Peyer's patch (tissue), 4 donors: ENCODE data around the gene CWC25. TPM values are rescaled to one million over a fixed set of nuclear protein-coding genes. Genes with fewer than 3 reads are reported as not detected.
"Not testable (repeated sequence)": the region's sequence is repeated elsewhere in the genome, so short reads cannot be mapped to it uniquely, and the experiment has no call there.

Experiments used
- DNase-seq, 3 donors: peaks; one replicate each; pipeline ENCODE4 v3.0.0-alpha.2; 2017 to 2019
- H3K27ac ChIP-seq, 4 donors: fragments of 200-600 bp; sonication (generic); one replicate each; pipeline ENCODE4 v1.5.1; 2016 to 2019
- H3K27me3 ChIP-seq, 2 donors: fragments of 200-600 bp; sonication (generic); one replicate each; pipeline ENCODE4 v1.5.1; 2019
- H3K36me3 ChIP-seq, 3 donors: fragments of 200-600 bp; sonication (generic); one replicate each; pipeline ENCODE4 v1.5.1; 2016 to 2019
- H3K4me1 ChIP-seq, 4 donors: fragments of 200-600 bp; sonication (generic); one replicate each; pipeline ENCODE4 v1.5.1; 2016 to 2019
- H3K4me3 ChIP-seq, 4 donors: fragments of 200-600 bp; sonication (generic); 1 replicate in 3 of 4; 2 replicates in 1 of 4; pipeline ENCODE4 v1.5.1; 2016 to 2019; ENCODE audit warnings: mild to moderate bottlenecking in 1 of 4
- H3K9me3 ChIP-seq, 4 donors: fragments of 200-600 bp; sonication (generic); one replicate each; pipeline ENCODE4 v1.5.1; 2016 to 2019; ENCODE audit warnings: mild to moderate bottlenecking in 1 of 4
- POLR2A ChIP-seq, 2 donors: fragments of 450-650 bp; IDR thresholded peaks; one replicate each; pipeline ENCODE4 v1.5.1; 2017; ENCODE audit warnings: antibody characterized with exemption in 2 of 2, mild to moderate bottlenecking in 2 of 2, moderate library complexity in 2 of 2
- total RNA-seq, 4 donors: library from RNA; depleted of rRNA; stranded (reverse); fragments of >200 nt; gene quantifications; one replicate each; pipeline ENCODE4 v1.1.0, GENCODE V29; 2016
- TF ChIP-seq, protein P1 (sequence below), 6 experiments: fragments of 450-650 bp in 4 of 6; fragments of 200-600 bp in 2 of 6; sonication (generic) in 1 of 6; IDR thresholded peaks; one replicate each; pipeline ENCODE4 v1.5.1; 2017 to 2019; ENCODE audit warnings: antibody characterized with exemption in 6 of 6, mild to moderate bottlenecking in 3 of 6, moderate library complexity in 1 of 6

The CWC25 gene
- total RNA-seq, 4 donors from 2014 or later, result 49.4 to 106 (median 56.5) TPM

DNA sequence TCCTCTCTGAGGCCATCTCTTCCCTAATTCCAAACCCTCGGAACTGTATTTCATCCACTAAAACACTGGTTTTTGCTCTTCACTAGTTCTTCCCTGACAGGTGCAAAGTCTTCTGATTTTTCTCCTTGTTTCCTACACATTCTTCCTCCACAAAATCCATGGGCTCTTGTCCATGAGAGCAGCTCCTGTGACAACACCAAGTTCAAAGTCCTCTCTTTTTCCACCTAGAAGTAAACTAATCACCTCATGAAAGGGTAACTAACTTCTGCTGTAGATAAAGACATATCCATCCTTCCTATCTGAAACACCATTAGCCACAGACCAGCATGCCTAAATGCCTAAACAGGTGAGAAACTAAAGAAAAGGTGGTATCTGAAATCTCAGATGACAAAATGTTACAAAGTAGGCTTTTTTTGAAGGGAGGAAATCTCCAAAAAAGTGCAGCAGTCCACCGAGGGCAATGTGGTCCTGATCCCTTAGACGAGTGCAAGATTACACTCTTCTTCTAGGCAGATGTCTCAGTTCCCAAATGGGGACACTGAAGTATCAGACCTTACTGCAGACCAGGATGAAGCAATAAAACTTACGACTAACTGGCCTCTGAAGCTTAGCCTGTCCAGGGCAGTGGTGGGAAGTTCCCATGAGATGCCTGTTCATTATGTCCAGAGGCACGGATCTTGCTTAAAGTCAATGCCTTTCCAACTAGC lies 28.5 kb downstream of the CWC25 start:
- Histone ChIP-seq H3K4me1 (peaks cover 4 to 36% (median 8%) of the 10 kb centered on the region in 4 donors), H3K9me3 (no peaks in the 10 kb centered on the region), H3K27ac (no peak overlapping the region), H3K27me3 (no peaks in the 10 kb centered on the region), H3K36me3 (peaks cover 0 to 11% (median 0%) of the 10 kb centered on the region in 3 donors), H3K4me3 (no peak overlapping the region)
- no peak for DNase-seq
- TF ChIP-seq, protein P1, sequence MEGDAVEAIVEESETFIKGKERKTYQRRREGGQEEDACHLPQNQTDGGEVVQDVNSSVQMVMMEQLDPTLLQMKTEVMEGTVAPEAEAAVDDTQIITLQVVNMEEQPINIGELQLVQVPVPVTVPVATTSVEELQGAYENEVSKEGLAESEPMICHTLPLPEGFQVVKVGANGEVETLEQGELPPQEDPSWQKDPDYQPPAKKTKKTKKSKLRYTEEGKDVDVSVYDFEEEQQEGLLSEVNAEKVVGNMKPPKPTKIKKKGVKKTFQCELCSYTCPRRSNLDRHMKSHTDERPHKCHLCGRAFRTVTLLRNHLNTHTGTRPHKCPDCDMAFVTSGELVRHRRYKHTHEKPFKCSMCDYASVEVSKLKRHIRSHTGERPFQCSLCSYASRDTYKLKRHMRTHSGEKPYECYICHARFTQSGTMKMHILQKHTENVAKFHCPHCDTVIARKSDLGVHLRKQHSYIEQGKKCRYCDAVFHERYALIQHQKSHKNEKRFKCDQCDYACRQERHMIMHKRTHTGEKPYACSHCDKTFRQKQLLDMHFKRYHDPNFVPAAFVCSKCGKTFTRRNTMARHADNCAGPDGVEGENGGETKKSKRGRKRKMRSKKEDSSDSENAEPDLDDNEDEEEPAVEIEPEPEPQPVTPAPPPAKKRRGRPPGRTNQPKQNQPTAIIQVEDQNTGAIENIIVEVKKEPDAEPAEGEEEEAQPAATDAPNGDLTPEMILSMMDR (IDR thresholded peaks at IDR 0.05), result no peak
- TF ChIP-seq POLR2A (IDR thresholded peaks at IDR 0.05), result no peak

DNA sequence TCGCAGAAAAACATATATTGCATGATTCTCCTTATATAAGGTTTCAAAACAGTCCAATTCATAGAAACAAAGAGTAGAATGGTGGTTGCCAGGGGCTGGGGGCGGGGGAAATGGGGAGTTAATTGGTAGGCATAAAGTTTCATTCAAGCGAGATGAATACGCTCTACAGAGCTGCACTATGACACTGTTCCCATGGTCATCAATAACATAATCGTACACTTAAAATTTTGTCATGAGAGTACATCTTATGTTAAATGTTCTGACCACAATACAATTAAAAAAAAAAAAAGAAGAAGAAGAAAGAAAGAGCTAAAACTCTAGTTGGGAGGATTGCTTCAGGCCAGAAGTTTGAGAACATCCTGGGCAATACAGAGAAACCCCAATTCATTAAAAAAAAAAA lies 30.9 kb downstream of the CWC25 start:
- no peak for TF ChIP-seq POLR2A (IDR thresholded peaks at IDR 0.05)
- TF ChIP-seq, protein P1 (IDR thresholded peaks at IDR 0.05), result no peak
- Histone ChIP-seq H3K4me1 (peaks cover 4 to 31% (median 8%) of the 10 kb centered on the region in 4 donors), H3K27me3 (no peaks in the 10 kb centered on the region), H3K27ac (no peak overlapping the region), H3K9me3 (no peaks in the 10 kb centered on the region), H3K4me3 (no peak overlapping the region), H3K36me3 (peaks cover 0 to 7% (median 0%) of the 10 kb centered on the region in 3 donors)
- DNase-seq, result no peak

GRCh38 chr17:38791162-38791561 lies 34.0 kb downstream of the CWC25 start:
- Histone ChIP-seq H3K9me3 (no peaks in the 10 kb centered on the region), H3K27me3 (no peaks in the 10 kb centered on the region), H3K4me1 (peaks cover 0 to 6% (median 0%) of the 10 kb centered on the region in 4 donors), H3K27ac (no peak overlapping the region), H3K36me3 (peaks cover 0 to 13% (median 0%) of the 10 kb centered on the region in 3 donors), H3K4me3 (no peak overlapping the region)
- DNase-seq, result no peak
- no peak for TF ChIP-seq POLR2A (IDR thresholded peaks at IDR 0.05)
- TF ChIP-seq, protein P1 (IDR thresholded peaks at IDR 0.05), result no peak

GRCh38 chr17:38790148-38790707 lies 34.9 kb downstream of the CWC25 start:
- peaks cover 0 to 20% (median 0%) of the 10 kb centered on the region in 3 donors for H3K36me3 ChIP-seq
- not testable (repeated sequence) for H3K27me3 ChIP-seq, DNase-seq, H3K4me3 ChIP-seq, H3K27ac ChIP-seq, H3K9me3 ChIP-seq, H3K4me1 ChIP-seq

DNA sequence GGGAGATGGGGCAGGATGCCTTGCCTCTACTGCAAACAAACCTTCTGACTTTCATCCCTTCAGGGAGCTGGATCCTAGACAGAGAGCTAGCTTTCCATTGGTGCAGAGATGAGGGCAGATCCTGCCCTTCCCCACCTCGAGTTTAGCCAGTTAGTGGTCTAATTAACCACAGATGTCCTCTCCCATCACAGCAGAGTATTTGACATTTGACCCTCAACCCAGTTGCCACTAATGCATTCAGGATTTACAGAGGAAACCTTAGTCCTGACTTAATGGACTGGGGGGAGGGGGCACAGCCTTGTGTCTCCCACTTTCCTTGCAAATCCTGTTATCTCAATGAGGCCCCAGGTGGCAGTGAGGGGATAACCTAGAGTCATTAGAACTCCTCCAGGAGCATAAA lies 35.9 kb downstream of the CWC25 start:
- Histone ChIP-seq H3K4me3 (no peak overlapping the region), H3K27me3 (no peaks in the 10 kb centered on the region), H3K27ac (no peak overlapping the region), H3K9me3 (no peaks in the 10 kb centered on the region), H3K36me3 (peaks cover 0 to 30% (median 0%) of the 10 kb centered on the region in 3 donors), H3K4me1 (no peaks in the 10 kb centered on the region)
- no peak for DNase-seq
- TF ChIP-seq POLR2A (IDR thresholded peaks at IDR 0.05), result no peak
- TF ChIP-seq, protein P1 (IDR thresholded peaks at IDR 0.05), result no peak

GRCh38 chr17:38787999-38788398 lies 37.1 kb downstream of the CWC25 start:
- H3K9me3 ChIP-seq, DNase-seq, H3K4me3 ChIP-seq, H3K27ac ChIP-seq, H3K27me3 ChIP-seq, H3K4me1 ChIP-seq: not testable (repeated sequence)
- H3K36me3 ChIP-seq, result peaks cover 0 to 42% (median 0%) of the 10 kb centered on the region in 3 donors
